SK-N-SH treated with all-trans-retinoic acid at 6 μM for 48 hours (cell line): ENCODE measurements around the gene URGCP.

Experiments
- ARNTL ChIP-seq: fragments of 450-650 bp; formaldehyde crosslinking; IDR thresholded peaks from 2 replicates; pipeline ENCODE4 v1.5.0; 2020; ENCODE audit warnings: low read depth, mild to moderate bottlenecking, moderate library complexity, borderline replicate concordance
- CSRNP3 ChIP-seq: fragments of 250-450 bp; sonication (Bioruptor Pico); IDR thresholded peaks from 2 replicates; pipeline ENCODE4 v1.5.1; 2021; ENCODE audit warnings: mild to moderate bottlenecking, moderate library complexity
- ESRRG ChIP-seq: fragments of 250-450 bp; sonication (Bioruptor Pico); IDR thresholded peaks from 2 replicates; pipeline ENCODE4 v1.6.1; 2021; ENCODE audit warnings: mild to moderate bottlenecking
- POU6F1 ChIP-seq: fragments of 250-450 bp; sonication (Bioruptor Pico); IDR thresholded peaks from 2 replicates; pipeline ENCODE4 v1.8.0; 2021; ENCODE audit warnings: low read depth, mild to moderate bottlenecking, moderate library complexity, borderline replicate concordance
- RARB ChIP-seq: fragments of 250-450 bp; sonication (Bioruptor Pico); IDR thresholded peaks from 2 replicates; pipeline ENCODE4 v1.8.0; 2021; ENCODE audit warnings: mild to moderate bottlenecking, moderate library complexity
- TCF4 ChIP-seq: fragments of 250-450 bp; sonication (Bioruptor Pico); IDR thresholded peaks from 2 replicates; pipeline ENCODE4 v1.8.0; 2021; ENCODE audit warnings: mild to moderate bottlenecking, moderate library complexity, borderline replicate concordance
- ZNF565 ChIP-seq: fragments of 450-650 bp; formaldehyde crosslinking; conservative IDR thresholded peaks from 2 replicates; pipeline ENCODE4 v1.5.0; 2020; ENCODE audit warnings: low read depth, mild to moderate bottlenecking, moderate library complexity
- ZNF8 ChIP-seq: fragments of 450-650 bp; formaldehyde crosslinking; IDR thresholded peaks from 2 replicates; pipeline ENCODE4 v1.5.0; 2020; ENCODE audit warnings: mild to moderate bottlenecking, moderate library complexity

- TF ChIP-seq ZNF8 (CRISPR knock-in tag) (no peak; the same call in 1 of the 2 replicates), POU6F1 (CRISPR knock-in tag) (no peak), ESRRG (CRISPR knock-in tag) (no peak), CSRNP3 (no peak), TCF4 (no peak), ZNF565 (CRISPR knock-in tag) (no peak), RARB (no peak), ARNTL (CRISPR knock-in tag) (no peak)
These were observed 19.8 kb upstream of the URGCP start, which contains the start of gene UBE2D4 for GRCh38 chr7:43925984-43926797.
